Measurements from ENCODE around the gene RABAC1.

DNA sequence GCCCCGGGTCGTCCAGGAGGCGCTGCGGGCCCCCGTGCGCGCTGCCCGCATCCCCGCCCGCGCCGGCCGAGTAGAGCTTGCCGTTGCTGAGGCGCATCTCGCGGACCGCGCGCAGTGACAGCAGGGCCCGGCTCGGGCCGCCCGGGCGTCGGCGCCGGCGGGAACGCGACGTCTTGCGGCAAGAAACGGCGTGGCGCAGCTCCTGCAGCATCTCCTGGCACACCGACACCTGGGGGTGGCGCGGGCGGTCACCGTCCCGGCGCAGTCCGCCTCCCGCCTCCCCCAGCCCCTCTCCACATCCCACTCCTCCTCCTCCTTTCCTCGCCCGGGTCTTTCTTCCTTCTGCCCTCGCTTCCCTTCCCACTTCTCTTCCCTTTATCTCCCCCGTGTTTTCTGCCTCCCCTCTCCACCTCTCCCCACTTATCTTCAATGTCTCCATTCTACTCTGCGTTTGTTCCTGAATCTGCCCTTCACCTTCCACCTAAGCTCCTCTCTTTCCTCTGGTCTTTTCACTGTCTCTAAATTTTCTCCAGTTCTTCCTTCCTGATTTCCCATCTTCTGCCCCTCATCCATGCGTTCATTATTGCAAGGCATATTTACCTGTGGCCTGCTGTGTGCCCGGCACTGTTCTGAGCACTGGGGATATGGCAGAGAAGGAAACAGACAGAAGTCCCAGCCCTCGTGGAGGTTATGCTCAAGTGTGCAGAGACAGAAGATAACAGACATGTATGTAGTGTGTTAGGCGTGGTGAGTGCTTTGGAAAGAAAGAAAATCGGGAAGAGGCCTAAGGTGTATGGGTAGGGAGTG lies 40.2 kb upstream of the RABAC1 start:
- no peak for TF ChIP-seq CTCF (IDR thresholded peaks at IDR 0.05)
- no peak for TF ChIP-seq POLR2A (IDR thresholded peaks at IDR 0.05)

Data from heart left ventricle (tissue), 13 donors.